Measurements from ENCODE around the gene SRF.

SRF gene

DNA sequence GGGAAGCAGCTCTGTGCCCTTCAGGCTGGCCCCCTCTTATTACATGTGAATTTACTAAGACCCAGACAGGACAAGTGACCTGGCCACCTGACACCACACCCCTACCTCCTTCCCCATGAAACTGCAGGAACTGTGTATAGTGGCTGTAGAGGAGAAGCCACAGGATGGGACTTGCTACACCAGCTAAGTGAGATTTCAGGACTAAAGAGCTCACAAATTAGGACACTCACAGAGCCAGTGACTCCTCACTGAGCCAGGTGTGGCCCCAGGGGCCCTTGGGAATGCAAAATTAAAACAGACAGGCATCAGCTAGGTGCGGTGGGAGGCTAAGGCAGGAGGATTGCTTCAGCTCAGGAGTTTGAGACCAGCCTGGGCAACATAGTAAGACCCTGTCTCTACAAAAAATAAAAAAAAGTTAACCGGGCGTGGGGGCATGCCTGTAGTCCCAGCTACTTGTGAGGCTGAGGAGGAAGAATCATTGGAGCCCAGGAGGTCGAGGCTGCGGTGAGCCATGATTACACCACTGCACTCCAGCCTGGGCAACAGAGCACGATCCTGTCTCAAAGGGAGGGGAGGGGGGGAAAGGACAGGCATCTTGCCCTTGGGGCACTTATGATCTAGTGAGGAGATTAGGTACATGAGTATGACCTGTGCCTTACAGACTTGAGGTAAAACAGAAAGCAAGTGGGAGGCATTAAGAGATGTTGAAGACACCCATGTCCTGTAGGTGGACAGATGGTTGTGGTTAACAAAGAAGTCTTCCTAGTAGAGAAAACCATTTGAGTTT lies 23.2 kb upstream of the SRF start:
- DNase-seq: no peak

DNA sequence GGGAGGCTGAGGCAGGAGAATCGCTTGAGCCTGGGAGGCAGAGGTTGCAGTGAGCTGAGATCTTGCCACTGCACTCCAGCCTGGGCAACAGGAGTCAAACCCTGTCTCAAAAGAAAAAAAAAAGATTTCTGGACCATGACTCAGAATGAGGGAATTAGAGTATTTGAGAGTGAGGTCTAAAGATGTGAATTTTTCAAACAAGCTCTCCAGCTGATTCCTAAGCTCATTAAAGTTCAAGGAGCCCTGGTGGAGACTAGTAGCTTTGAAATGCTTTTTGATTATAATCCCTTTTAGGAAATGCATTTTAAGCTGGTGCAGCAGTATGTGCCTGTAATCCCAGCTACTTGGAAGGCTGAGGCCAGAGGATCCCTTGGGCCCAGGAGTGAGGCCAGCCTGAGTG lies 21.8 kb upstream of the SRF start:
- no peak for DNase-seq

DNA sequence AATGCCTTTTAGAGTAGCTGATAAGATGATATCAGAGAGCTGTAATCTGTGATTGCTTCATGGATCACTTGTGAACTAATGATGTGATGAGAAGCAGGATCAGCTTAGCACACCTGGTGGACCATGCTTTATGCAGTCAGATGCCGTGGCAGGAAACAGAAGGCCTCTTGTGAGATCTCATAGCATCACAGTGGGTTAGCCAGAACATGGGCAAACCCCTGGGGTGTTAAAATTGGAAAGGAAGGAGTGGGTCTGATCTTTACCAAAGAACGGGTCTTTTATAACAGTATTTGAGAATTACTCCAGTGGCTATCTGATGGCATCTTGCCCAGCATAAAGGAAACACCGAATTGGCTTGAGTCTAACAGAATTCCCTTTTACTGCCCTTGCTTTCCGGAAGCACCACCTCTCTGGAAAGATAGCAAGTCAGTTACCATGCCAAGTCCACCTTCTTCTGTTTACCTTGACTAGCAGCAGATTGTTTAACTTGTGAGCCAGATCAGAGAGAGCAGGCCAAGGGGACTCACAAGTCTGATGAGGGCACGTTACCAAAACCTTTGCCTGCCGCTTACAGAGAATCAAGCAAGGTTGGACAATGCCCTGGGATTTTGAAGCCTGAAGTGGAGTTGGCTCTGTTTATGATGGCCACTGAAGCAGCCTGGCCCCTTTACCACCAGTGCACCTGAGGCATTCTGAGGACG lies 20.9 kb upstream of the SRF start:
- peak; percentile 51 for DNase-seq

DNA sequence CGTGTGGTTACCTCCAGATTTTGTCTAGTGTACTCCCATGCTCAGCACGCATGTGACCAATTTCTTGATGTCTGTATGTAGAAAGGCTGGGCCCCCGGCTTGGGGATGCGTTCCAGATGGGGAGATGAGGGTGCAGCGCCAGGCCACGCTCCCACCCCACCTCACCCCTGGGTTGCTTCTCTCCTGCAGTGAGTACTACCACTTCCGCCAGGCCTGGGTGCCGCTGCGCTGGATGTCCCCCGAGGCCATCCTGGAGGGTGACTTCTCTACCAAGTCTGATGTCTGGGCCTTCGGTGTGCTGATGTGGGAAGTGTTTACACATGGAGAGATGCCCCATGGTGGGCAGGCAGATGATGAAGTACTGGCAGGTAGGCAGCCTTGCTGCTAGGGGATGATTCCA lies 11.5 kb upstream of the SRF start:
- no peak for DNase-seq

DNA sequence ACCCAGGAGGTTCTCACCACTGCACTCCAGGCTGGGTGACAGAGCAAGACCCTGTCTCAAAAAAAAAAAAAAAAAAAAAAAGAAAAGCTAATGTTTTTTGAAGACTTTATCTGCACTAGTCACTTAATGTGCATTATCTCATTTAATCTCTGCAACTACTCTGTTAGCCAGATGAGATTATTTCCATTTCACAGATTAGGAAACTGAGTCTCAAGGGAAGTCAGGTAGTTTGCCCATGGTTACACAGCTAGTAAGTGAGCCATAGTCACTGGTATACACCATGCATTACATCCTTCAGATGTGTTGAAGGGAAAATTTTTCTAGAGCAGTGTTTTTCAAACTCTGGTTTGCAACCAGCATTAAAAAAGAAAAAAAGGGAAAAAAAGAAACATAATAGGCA lies 7.2 kb upstream of the SRF start:
- no peak for DNase-seq

DNA sequence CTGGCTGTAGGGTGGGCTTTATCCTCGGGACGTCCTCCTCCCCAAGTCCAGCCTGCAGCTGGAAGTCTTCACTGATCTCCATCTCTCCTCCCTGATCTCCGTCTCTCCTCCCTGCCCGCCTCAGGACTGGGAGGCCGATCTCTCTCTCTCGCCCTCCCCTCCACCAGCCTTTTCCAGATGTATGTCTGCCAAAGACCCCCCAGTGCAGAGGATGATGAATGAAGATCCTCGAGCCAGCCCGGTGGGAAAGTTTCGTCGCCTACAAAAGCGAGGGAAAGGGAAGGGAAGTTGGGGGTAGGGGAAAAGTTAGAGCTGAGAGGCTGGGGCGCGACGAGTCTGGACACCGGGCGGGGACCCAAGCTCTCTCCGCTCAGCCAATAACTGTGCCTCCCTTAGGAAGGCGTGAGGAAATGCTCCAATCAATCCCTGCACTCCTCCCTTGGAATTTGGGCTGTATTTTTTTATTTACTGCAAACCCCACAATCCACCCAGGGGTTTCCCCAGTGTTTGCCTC lies 595 bp upstream of the SRF start:
- peak; percentile 93 for DNase-seq

DNA sequence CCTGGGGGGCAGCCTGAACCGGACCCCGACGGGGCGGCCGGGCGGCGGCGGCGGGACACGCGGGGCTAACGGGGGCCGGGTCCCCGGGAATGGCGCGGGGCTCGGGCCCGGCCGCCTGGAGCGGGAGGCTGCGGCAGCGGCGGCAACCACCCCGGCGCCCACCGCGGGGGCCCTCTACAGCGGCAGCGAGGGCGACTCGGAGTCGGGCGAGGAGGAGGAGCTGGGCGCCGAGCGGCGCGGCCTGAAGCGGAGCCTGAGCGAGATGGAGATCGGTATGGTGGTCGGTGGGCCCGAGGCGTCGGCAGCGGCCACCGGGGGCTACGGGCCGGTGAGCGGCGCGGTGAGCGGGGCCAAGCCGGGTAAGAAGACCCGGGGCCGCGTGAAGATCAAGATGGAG lies 636 bp downstream of the SRF start:
- peak; percentile 41 for DNase-seq

DNA sequence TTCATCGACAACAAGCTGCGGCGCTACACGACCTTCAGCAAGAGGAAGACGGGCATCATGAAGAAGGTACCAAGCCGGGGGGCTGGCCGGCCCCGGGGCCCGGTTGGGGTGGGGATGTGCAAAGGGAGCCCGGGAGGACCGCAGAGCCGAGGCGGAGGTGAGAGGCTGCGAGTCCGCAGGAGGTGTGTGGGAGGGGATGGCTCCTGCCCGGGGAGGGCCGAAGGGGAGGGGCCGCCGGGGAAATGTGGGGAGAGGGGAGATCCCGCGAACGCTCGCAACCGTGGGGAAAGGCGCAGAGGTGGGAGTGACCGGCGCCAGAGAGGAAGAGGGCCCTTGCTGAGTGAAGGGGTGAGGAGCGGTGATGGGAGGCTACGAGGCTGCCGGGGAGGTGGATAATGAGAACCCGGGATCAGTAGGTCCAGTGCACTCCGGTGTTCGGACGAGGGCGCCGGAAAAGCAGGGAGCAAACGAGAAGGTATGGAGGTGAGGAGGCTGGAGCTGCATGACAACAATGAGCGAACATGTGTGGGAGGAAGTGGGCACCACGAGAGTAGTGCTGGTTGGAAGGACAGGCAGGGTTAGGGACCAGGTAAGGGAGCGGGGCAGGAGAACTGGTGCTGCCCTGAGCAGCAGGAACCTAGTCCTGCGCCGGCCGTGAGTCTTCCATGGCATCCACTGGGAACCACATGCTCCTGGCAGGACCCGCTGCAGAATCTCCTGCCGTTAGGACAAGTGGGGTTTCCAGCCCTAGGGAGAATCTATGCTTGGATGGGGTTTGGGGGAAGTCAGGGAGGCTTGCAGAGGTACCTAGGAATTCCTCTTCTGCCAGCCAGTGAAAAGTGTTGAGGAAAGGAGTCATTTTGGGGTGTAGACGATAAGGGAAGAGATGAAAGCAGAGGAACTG lies 1.3 kb downstream of the SRF start:
- DNase-seq: peak; percentile 41

DNA sequence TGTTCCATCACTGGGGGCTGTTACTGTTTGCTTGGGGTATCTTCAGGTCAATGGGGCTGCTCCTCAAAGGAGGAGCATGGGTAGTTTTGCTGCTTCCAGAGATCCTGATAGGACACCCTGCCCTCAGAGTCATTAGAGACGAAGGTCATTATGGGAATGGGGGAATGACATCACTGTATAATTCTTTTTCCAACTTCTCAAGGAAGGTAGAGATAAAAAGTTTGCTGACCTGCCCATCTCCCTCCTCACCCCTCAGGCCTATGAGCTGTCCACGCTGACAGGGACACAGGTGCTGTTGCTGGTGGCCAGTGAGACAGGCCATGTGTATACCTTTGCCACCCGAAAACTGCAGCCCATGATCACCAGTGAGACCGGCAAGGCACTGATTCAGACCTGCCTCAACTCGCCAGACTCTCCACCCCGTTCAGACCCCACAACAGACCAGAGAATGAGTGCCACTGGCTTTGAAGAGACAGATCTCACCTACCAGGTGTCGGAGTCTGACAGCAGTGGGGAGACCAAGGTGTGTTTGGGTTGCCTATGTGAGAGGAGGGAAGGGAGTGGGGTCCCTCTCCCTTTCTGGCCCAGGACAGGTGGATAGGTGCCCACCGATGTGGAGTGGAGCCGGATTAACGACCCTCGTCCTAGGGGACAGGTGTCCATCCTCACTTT lies 2.7 kb downstream of the SRF start:
- no peak for DNase-seq

DNA sequence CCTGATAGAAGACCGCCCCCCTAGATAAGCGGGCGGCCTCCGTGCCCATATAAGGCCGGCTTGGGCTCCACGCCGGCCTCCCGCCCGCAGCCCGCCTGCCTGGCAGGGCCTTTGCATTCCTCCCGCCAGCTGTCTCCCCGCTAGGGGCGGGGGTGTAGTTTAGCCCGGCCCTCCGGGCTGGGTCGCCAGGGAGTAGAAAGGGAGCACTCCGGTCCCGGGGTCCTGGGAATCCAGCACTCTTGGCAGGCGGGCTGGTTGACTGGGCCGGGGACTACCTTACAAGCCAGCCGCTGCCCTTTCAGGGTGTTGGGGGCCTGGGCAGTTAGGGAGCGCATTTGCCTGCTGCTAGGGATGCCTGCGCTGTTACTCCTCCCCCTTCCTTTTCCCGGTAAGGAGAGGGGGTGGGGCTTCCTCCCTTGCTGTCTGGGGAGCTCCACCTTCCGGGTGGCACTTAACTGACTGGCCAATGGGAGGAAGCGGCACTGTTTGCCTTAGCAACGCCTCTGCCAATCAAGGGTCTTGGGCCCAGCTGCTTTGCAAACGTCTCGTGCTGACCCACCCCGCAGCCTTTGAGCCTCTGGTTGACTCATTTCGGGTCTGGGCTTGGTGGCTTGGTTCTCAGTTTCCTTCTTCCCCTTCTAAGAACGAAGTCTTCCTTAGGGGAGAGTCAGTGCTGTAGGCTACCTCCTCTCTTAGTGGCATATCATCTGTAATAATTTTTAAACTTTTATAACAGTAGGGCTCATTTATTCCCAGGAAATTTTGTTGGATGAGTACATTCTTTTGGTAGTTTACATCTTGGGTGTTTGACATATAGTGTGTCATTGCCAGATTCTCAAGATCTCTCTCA lies 3.4 kb downstream of the SRF start:
- no peak for DNase-seq

DNA sequence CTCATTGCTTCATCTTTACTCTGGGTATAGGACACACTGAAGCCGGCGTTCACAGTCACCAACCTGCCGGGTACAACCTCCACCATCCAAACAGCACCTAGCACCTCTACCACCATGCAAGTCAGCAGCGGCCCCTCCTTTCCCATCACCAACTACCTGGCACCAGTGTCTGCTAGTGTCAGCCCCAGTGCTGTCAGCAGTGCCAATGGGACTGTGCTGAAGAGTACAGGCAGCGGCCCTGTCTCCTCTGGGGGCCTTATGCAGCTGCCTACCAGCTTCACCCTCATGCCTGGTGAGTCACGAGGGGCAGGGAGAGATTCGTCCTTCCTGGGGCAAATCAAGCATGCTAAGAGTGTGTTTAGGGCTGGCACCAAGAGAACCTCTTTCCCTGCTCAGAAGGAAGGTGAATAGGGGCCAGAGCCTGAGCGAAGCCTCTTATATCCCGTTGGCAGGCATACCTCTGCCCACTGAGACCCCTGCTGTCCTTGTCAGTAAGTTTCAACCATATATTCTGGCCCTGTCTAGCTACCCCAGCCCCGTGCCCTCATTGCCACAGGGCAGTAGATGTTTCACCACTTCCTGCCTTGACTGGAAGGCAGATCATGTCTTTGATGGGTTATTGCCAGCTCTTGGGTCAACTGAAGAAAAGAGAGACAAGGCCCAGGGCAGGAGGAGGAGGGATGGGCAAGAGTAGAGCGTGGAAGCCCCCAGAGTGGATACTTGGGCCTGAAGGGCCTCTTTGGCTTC lies 4.8 kb downstream of the SRF start:
- DNase-seq: no peak

DNA sequence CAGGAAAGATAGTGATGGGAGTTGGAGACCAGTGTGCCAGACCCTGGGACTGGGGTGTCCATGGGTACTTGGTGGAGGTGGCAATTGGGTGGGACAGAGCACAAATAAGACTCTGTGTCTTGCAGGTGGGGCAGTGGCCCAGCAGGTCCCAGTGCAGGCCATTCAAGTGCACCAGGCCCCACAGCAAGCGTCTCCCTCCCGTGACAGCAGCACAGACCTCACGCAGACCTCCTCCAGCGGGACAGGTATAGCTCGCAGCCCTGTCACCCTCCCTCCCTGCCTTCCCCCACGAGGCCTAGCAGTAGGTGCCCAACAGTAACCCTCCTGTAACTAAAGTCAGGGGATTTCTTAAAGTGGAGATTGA lies 5.3 kb downstream of the SRF start:
- no peak for DNase-seq

DNA sequence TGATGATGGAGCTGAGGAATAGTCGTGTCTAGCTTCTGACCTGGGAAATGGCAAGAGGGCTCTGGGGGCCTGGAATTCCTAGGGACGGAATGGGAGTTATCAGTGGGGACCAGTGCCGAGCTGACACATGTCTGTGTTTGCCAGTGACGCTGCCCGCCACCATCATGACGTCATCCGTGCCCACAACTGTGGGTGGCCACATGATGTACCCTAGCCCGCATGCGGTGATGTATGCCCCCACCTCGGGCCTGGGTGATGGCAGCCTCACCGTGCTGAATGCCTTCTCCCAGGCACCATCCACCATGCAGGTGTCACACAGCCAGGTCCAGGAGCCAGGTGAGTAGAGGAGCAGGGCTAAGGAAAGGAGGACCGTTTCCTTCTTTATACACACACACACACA lies 7.1 kb downstream of the SRF start:
- DNase-seq: no peak

DNA sequence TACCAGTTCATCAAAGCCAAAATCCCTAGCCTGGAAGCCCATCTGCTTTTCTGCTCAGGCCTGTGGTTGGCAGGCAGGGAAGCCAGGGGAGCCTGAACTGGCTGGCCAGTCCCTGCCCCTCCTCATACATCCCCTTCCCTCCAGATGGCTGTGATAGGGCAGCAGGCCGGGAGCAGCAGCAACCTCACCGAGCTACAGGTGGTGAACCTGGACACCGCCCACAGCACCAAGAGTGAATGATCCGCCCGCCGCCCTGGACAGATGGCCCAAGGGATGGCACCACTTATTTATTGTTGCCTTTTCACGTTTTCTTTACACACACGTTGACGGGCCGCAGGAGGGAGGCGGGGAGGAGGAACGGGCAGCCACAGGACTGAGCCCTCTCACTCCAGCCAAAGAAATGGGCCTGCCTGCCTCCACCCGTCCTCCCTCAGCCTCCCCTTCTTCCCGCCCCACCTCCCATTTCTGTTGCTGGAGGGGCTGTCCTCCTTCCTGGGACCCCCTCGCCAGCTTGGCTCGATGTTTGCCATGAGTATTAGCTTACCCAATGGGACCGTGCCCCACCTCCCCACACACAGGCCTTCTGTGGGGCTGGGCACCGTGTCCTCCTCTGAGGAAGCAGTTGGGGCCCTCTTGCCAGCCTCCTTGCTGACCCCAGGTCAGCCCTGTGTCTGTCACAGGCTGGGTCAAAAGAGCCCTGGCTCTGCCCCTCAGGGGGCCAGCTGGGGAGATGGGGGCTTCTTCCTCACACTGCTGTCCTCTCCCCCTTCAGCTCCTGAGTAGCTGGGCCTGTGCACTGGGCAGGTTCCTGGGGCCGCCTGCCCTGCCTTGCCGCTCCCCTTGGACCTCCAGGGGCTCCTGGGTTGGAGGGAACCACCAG lies 8.1 kb downstream of the SRF start:
- DNase-seq: no peak

DNA sequence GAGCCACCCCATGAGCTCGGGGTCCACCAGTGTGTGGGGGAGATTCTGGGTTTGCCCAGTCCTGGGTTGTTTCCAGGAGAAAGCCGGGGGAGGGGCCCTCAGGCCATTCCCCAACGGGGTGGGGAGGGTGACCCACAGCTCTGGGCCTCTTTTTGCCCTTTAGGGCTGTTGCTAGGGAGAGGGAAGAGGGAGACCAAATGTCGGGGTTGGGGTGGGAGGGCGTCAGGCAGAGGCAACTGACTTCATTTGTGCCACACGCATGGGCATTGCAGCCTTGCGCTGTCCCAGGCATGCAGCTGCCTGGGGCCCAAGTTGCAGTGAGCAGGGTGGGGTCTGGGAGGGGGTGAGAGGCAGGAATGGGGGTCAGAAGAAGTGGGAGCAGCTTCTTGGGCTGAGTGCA lies 9.0 kb downstream of the SRF start:
- no peak for DNase-seq

DNA sequence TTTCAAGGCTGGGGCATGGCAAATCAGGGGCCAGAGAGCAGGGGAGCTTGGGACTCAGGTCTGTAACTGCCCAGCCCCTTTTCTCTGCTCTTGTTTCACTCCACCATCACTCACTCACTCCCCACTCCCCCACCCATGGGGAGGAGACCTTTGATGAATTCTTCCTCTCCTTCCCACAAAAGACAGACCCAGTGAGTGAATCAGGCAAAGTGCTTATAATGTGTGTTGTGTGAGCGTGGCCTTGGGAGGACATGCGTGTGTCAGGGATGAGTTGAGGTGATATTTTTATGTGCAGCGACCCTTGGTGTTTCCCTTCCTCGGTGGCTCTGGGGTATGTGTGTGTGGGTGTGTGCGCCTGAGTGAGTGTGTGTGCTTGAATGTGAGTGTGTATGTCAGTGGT lies 9.9 kb downstream of the SRF start:
- DNase-seq: no peak

DNA sequence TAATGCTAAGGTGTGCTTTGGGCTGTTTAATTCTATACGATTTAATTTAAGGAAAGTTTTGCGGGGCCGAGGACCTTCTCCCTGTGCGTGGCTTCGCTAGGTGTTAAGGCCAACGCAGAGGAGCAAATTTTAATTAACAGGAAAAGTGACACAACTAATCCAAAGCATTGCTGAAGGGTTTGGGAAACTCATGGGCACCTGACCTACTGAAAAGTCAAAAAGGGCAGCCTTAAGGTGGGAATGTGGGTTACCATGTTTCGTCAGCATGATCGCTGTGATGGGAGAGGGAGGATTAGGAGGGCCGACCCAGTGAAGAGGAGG lies 10.5 kb downstream of the SRF start:
- DNase-seq: no peak

DNA sequence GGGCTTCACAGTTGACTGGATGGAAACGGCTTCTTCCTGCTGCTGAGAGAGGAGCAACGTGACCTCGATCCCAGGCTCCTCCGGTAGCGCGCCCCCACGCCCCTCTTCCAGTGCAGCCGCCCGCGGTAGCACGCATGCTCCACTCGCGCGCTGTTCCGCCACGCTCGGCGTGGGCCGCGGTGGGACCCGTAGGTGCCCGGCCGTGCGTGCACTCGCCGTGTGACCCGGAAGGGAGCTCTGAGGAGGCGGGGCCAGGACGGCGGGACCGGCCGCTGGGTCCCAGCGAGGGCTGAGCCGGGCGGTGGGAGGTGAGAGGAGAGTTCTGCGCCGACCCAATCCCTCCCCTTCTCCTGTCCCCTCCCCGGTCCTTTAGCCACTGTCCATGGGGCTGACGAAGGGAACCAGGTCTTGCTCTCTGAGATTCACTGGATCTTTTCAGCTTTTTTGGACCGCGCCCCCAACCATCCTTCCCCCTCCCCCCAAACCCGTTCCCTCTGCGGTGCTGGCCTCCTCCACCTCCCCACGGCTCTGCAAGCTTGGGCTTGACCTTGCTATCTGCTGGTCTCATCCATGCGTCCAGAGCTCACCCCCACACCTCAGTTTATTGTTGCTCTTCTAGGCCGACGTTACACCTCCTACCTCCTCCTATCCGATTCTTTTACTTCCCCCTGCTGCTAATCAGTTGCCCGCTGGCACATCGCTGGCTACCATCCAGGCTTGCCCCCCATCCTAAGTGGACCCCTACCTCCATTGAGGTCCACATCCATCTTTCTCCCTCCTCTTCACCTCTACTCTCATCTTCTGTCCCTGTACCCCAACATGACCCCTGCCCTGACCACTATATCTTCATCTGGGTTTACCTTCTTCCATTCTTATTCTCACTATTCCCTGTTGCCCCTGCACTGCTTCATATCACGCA lies 11.1 kb downstream of the SRF start, which contains the start of gene CUL9:
Gene CUL9 (plus strand): TSS at position 255 of the 919 bp plus-strand sequence. CDS start 2,115 bp downstream, outside the sequence.
- peak; percentile 72 for DNase-seq

DNA sequence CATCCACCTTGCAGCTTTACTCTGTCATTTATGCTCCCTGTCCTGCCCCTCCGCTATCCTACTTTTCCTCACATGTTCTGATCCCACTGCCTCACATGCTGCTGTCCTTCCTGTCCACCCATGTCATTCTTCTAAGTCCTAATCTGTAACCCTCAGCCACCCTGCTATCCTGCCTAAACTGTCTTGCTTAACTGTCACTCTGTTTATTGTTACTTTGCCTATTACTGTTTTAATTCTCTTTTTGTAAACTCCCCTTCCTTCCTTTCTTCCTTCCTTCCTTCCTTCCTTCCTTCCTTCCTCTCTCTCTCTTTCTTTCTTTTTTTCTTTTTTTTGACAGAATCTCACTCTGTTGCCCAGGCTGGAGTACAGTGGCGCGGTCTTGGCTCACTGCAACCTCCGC lies 12.4 kb downstream of the SRF start:
- no peak for DNase-seq
